ENCODE data around the gene MSRB1.

- TF ChIP-seq, protein P1, sequence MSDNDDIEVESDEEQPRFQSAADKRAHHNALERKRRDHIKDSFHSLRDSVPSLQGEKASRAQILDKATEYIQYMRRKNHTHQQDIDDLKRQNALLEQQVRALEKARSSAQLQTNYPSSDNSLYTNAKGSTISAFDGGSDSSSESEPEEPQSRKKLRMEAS (IDR thresholded peaks at IDR 0.05): no peak
- TF ChIP-seq CTCF (IDR thresholded peaks at IDR 0.05; ENCODE audit: control extremely low read depth in 1 of 3, insufficient read depth in 1 of 3, low read depth in 1 of 3, low read length in 3 of 3) (no peak), JUND (IDR thresholded peaks at IDR 0.05; ENCODE audit: low read length) (no peak), EGR1 (IDR thresholded peaks at IDR 0.05; ENCODE audit: borderline replicate concordance, low read depth, low read length) (no peak), EZH2 (IDR thresholded peaks at IDR 0.05; ENCODE audit: low read depth, low read length, severe bottlenecking) (peak; percentile 64), NRF1 (IDR thresholded peaks at IDR 0.05; ENCODE audit: low read depth, low read length) (no peak), TAF1 (IDR thresholded peaks at IDR 0.05; ENCODE audit: low read depth, low read length) (no peak), HDAC6 (IDR thresholded peaks at IDR 0.05; ENCODE audit: low read depth, low read length) (no peak), POLR2A (IDR thresholded peaks at IDR 0.05; ENCODE audit: control extremely low read depth in 1 of 2, low read depth in 2 of 2, low read length in 2 of 2) (no peak), CBX5 (IDR thresholded peaks at IDR 0.05; ENCODE audit: low read depth, low read length) (no peak), BRCA1 (IDR thresholded peaks at IDR 0.05; ENCODE audit: low read depth, low read length) (no peak), CREB1 (IDR thresholded peaks at IDR 0.05) (no peak), CHD2 (IDR thresholded peaks at IDR 0.05; ENCODE audit: low read length) (no peak)
Observed at GRCh38 chr16:1918351-1919326, 24.4 kb downstream of the MSRB1 start, which contains the start of gene HS3ST6.

Data from H1 (cell line).